Liver (tissue), 9 donors: ENCODE data around the gene TBX1. TPM values are rescaled to one million over a fixed set of nuclear protein-coding genes. Genes with fewer than 3 reads are reported as not detected.

Experiments used
- DNase-seq: peaks from one replicate; pipeline ENCODE4 v3.0.0-alpha.2; 2017; ENCODE audit warnings: low spot score
- H3K27ac ChIP-seq, 2 donors: one replicate each; pipeline ENCODE4 v1.7.0; 2013; ENCODE audit warnings: inconsistent platforms in 2 of 2, low read length in 2 of 2, control low read depth in 1 of 2, low read depth in 1 of 2, mild to moderate bottlenecking in 1 of 2
- H3K27me3 ChIP-seq, 4 donors: one replicate each; pipeline versions ENCODE4 v1.6.1 to v1.7.0; 2013; ENCODE audit warnings: low read length in 3 of 4, inconsistent platforms in 1 of 4, mild to moderate bottlenecking in 1 of 4, moderate library complexity in 1 of 4; ENCODE audit not compliant: control insufficient read depth in 4 of 4, insufficient read depth in 4 of 4
- H3K36me3 ChIP-seq, 4 donors: one replicate each; pipeline versions ENCODE4 v1.6.1 to v1.7.0; 2013; ENCODE audit warnings: low read length in 3 of 4, mild to moderate bottlenecking in 3 of 4, low read depth in 1 of 4, moderate library complexity in 1 of 4; ENCODE audit not compliant: control insufficient read depth in 4 of 4, insufficient read depth in 3 of 4
- H3K4me1 ChIP-seq, 4 donors: one replicate each; pipeline versions ENCODE4 v1.6.1 to v1.7.0; 2013; ENCODE audit warnings: low read length in 3 of 4, mild to moderate bottlenecking in 3 of 4, moderate library complexity in 1 of 4; ENCODE audit not compliant: control insufficient read depth in 4 of 4, insufficient read depth in 4 of 4
- H3K4me3 ChIP-seq, 3 donors: one replicate each; pipeline versions ENCODE4 v1.6.1 to v1.7.0; 2013; ENCODE audit warnings: low read length in 3 of 3, control low read depth in 1 of 3, low read depth in 1 of 3, mild to moderate bottlenecking in 1 of 3
- H3K9ac ChIP-seq, 2 donors: one replicate each; pipeline ENCODE4 v1.7.0; 2013; ENCODE audit warnings: low read length in 2 of 2, mild to moderate bottlenecking in 2 of 2, moderate library complexity in 2 of 2, control low read depth in 1 of 2, low read depth in 1 of 2
- H3K9me3 ChIP-seq, 4 donors: one replicate each; pipeline versions ENCODE4 v1.6.1 to v1.7.0; 2013; ENCODE audit warnings: low read length in 3 of 4; ENCODE audit not compliant: control insufficient read depth in 4 of 4
- CTCF ChIP-seq: fragments of 150-350 bp; IDR thresholded peaks from 2 replicates; pipeline ENCODE4 v1.5.1; 2017; ENCODE audit warnings: improper control_type of control experiment, low read depth, low read length; ENCODE audit not compliant: missing input control
- EGR1 ChIP-seq, 2 donors: IDR thresholded peaks; 2 replicates each; pipeline ENCODE4 v1.6.1; 2016 to 2018; ENCODE audit warnings: antibody characterized with exemption in 2 of 2, low read depth in 2 of 2
- FOXA1 ChIP-seq: IDR thresholded peaks from 2 replicates; pipeline ENCODE4 v1.6.1; 2016; ENCODE audit warnings: antibody characterized with exemption
- FOXA2 ChIP-seq: IDR thresholded peaks from 2 replicates; pipeline ENCODE4 v1.6.1; 2016; ENCODE audit warnings: antibody characterized with exemption
- GABPA ChIP-seq, 2 donors: IDR thresholded peaks in 1 of 2; conservative IDR thresholded peaks in 1 of 2; 2 replicates each; pipeline ENCODE4 v1.6.1; 2016; ENCODE audit warnings: antibody characterized with exemption in 2 of 2, mild to moderate bottlenecking in 1 of 2, moderate library complexity in 1 of 2
- HNF4A ChIP-seq, 2 donors: conservative IDR thresholded peaks; 2 replicates each; pipeline ENCODE4 v1.6.1; 2016; ENCODE audit warnings: antibody characterized with exemption in 2 of 2, mild to moderate bottlenecking in 2 of 2
- HNF4G ChIP-seq: IDR thresholded peaks from 2 replicates; pipeline ENCODE4 v1.6.1; 2016; ENCODE audit warnings: antibody characterized with exemption
- NR2F2 ChIP-seq: IDR thresholded peaks from 2 replicates; pipeline ENCODE4 v1.6.1; 2016; ENCODE audit warnings: antibody characterized with exemption
- RAD21 ChIP-seq, 2 donors: IDR thresholded peaks; 2 replicates each; pipeline ENCODE4 v1.6.1; 2016; ENCODE audit warnings: antibody characterized with exemption in 2 of 2, mild to moderate bottlenecking in 2 of 2
- RXRA ChIP-seq, 2 donors: IDR thresholded peaks; 2 replicates each; pipeline ENCODE4 v1.6.1; 2017 to 2018; ENCODE audit warnings: antibody characterized with exemption in 2 of 2, mild to moderate bottlenecking in 1 of 2
- SP1 ChIP-seq: IDR thresholded peaks from 2 replicates; pipeline ENCODE4 v1.6.1; 2018; ENCODE audit warnings: antibody characterized with exemption, mild to moderate bottlenecking
- TAF1 ChIP-seq: conservative IDR thresholded peaks from 2 replicates; pipeline ENCODE4 v1.6.1; 2016; ENCODE audit warnings: antibody characterized with exemption, mild to moderate bottlenecking
- YY1 ChIP-seq: IDR thresholded peaks from 2 replicates; pipeline ENCODE4 v1.6.1; 2016; ENCODE audit warnings: antibody characterized with exemption, mild to moderate bottlenecking
- WGBS: extraction: QIAGEN DNeasy Blood & Tissue Kit; methylation state at CpG from one replicate; pipeline ENCODE4 v1.1.7; 2013; 5-methylcytosine and 5-hydroxymethylcytosine counted together
- polyA plus RNA-seq, 2 donors: library from polyadenylated mRNA; stranded (reverse) in 1 of 2; unstranded in 1 of 2; fragments of 200-250 nt in 1 of 2; fragments of >200 nt in 1 of 2; fragmentation: Nextera tagmentation in 1 of 2; extraction: Ambion mirVana in 1 of 2; gene quantifications; one replicate each; pipeline versions ENCODE4 v1.2.1 to v1.2.3, GENCODE V29; 2013 to 2015
- total RNA-seq, 2 donors: library from RNA; depleted of rRNA; stranded (reverse); fragments of >200 nt; gene quantifications; one replicate each; pipeline ENCODE4 v1.2.3, GENCODE V29; 2014
- TF ChIP-seq, protein P1 (sequence below): IDR thresholded peaks from 2 replicates; pipeline ENCODE4 v1.6.1; 2016; ENCODE audit warnings: antibody characterized with exemption
- TF ChIP-seq, protein P2 (sequence below): IDR thresholded peaks from 2 replicates; pipeline ENCODE4 v1.6.1; 2016; ENCODE audit warnings: antibody characterized with exemption
- TF ChIP-seq, protein P3 (sequence below): IDR thresholded peaks from 2 replicates; pipeline ENCODE4 v1.6.1; 2016; ENCODE audit warnings: antibody characterized with exemption, mild to moderate bottlenecking
- donor health status: healthy.
- donor health status: healthy.
- donor health status: healthy.
- donor health status: healthy.
- donor health status: healthy.

Gene TBX1
- total and polyA plus RNA-seq, 4 donors: 0.17 to 0.18 TPM; not detected in 2

DNA sequence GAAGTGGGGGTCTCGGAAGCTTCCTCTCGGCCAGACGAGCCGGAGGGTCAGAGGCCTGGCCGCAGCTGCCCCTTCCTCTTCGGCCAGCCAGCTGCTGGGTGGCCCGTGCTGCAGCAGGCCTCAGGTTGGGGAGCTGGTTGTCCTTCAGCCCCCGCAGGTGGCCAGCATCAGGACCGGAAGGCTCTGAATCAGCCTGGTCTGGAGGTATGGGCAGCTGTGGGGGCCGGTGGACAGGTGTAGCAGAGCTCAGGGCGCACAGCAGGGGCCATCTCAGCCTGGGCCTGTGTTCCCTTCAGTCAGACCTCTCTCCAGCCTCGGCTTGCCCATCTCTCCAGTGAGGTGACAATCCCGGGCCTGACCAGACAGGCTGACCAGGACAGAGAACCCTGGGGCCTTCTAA, 13.9 kb upstream of the TBX1 start:
- H3K27ac ChIP-seq: no peak overlapping the region
- H3K9me3 ChIP-seq: no peaks in the 10 kb centered on the region
- no peaks in the 10 kb centered on the region for H3K36me3 ChIP-seq
- H3K27me3 ChIP-seq: peaks cover 0 to 2% (median 0%) of the 10 kb centered on the region in 4 donors
- H3K4me3 ChIP-seq: no peak overlapping the region
- DNase-seq: no peak
- no peaks in the 10 kb centered on the region for H3K4me1 ChIP-seq
- H3K9ac ChIP-seq: no peak overlapping the region
- WGBS: 89% methylated on average over 13 of the region's 13 CpGs
- TF ChIP-seq, protein P1, sequence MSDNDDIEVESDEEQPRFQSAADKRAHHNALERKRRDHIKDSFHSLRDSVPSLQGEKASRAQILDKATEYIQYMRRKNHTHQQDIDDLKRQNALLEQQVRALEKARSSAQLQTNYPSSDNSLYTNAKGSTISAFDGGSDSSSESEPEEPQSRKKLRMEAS: no peak
- TF ChIP-seq NR2F2 (no peak), RAD21 (IDR thresholded peaks at IDR 0.05) (no peak), HNF4A (conservative IDR thresholded peaks at IDR 0.05) (no peak), SP1 (no peak), FOXA2 (no peak), FOXA1 (no peak), GABPA (IDR thresholded peaks at IDR 0.05 in 1 of 2, conservative IDR thresholded peaks at IDR 0.05 in 1 of 2) (no peak), TAF1 (no peak)
- TF ChIP-seq, protein P2, sequence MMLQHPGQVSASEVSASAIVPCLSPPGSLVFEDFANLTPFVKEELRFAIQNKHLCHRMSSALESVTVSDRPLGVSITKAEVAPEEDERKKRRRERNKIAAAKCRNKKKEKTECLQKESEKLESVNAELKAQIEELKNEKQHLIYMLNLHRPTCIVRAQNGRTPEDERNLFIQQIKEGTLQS: no peak
- TF ChIP-seq, protein P3, sequence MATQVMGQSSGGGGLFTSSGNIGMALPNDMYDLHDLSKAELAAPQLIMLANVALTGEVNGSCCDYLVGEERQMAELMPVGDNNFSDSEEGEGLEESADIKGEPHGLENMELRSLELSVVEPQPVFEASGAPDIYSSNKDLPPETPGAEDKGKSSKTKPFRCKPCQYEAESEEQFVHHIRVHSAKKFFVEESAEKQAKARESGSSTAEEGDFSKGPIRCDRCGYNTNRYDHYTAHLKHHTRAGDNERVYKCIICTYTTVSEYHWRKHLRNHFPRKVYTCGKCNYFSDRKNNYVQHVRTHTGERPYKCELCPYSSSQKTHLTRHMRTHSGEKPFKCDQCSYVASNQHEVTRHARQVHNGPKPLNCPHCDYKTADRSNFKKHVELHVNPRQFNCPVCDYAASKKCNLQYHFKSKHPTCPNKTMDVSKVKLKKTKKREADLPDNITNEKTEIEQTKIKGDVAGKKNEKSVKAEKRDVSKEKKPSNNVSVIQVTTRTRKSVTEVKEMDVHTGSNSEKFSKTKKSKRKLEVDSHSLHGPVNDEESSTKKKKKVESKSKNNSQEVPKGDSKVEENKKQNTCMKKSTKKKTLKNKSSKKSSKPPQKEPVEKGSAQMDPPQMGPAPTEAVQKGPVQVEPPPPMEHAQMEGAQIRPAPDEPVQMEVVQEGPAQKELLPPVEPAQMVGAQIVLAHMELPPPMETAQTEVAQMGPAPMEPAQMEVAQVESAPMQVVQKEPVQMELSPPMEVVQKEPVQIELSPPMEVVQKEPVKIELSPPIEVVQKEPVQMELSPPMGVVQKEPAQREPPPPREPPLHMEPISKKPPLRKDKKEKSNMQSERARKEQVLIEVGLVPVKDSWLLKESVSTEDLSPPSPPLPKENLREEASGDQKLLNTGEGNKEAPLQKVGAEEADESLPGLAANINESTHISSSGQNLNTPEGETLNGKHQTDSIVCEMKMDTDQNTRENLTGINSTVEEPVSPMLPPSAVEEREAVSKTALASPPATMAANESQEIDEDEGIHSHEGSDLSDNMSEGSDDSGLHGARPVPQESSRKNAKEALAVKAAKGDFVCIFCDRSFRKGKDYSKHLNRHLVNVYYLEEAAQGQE: no peak

DNA sequence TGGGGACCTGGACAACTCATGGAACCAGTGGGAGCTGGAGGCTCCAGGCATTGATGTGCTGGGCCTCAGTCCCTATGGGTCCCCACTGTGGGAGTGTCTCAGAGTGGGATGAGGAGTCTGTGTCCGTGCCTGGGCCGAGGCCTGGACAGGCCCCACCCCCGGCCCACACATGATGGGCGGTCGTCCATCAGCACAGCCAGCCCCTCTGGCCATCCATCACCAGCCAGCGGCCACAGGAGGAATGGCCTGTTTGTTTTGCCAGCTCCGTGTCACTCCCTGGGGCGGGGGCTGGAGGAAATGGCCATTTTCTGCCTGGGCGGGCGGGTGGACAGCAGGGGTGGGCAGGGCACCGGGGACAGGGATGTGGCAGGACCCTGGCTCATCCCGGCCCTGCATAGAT, 13.0 kb upstream of the TBX1 start:
- Histone ChIP-seq H3K36me3 (no peaks in the 10 kb centered on the region), H3K9me3 (no peaks in the 10 kb centered on the region), H3K9ac (no peak overlapping the region), H3K27ac (no peak overlapping the region), H3K4me3 (no peak overlapping the region), H3K27me3 (peaks cover 0 to 2% (median 0%) of the 10 kb centered on the region in 4 donors), H3K4me1 (no peaks in the 10 kb centered on the region)
- no peak for DNase-seq
- WGBS: 80% methylated on average over 12 of the region's 12 CpGs
- TF ChIP-seq, protein P2: no peak
- no peak for TF ChIP-seq FOXA1
- no peak for TF ChIP-seq CTCF
- no peak for TF ChIP-seq GABPA (IDR thresholded peaks at IDR 0.05 in 1 of 2, conservative IDR thresholded peaks at IDR 0.05 in 1 of 2)
- no peak for TF ChIP-seq SP1
- no peak for TF ChIP-seq YY1
- no peak for TF ChIP-seq FOXA2
- no peak for TF ChIP-seq RXRA (IDR thresholded peaks at IDR 0.05)
- TF ChIP-seq, protein P1: no peak
- no peak for TF ChIP-seq HNF4A (conservative IDR thresholded peaks at IDR 0.05)
- TF ChIP-seq RAD21 (IDR thresholded peaks at IDR 0.05): no peak
- TF ChIP-seq, protein P3: no peak
- no peak for TF ChIP-seq TAF1
- TF ChIP-seq NR2F2: no peak
- TF ChIP-seq EGR1 (IDR thresholded peaks at IDR 0.05; ENCODE audit: low read depth in 2 of 2): no peak
- no peak for TF ChIP-seq HNF4G
